ENCODE results near the gene HAND1.

HAND1 gene

GRCh38 chr5:154477382-154478223 lies 424 bp downstream of the HAND1 start:
- no peak overlapping the region for H3K27ac ChIP-seq (ENCODE audit: low read length)
- H3K27me3 ChIP-seq (ENCODE audit: insufficient read depth, low read length), result peaks cover 100% of the 10 kb centered on the region
- H3K4me3 ChIP-seq (ENCODE audit: low read length), result peak overlapping the region; percentile 51
- no peaks in the 10 kb centered on the region for H3K9me3 ChIP-seq (ENCODE audit: insufficient read depth, low read depth, low read length)
- H3K36me3 ChIP-seq (ENCODE audit: insufficient read depth, low read depth, low read length), result no peaks in the 10 kb centered on the region
- H3K9ac ChIP-seq (ENCODE audit: low read depth, low read length), result no peak overlapping the region
- H3K4me1 ChIP-seq (ENCODE audit: insufficient read depth, low read length), result peaks cover 18% of the 10 kb centered on the region

- H3K4me1 ChIP-seq (ENCODE audit: insufficient read depth, low read length), result peaks cover 16% of the 10 kb centered on the region
- peaks cover 100% of the 10 kb centered on the region for H3K27me3 ChIP-seq (ENCODE audit: insufficient read depth, low read length)
- H3K27ac ChIP-seq (ENCODE audit: low read length), result no peak overlapping the region
- no peak overlapping the region for H3K9ac ChIP-seq (ENCODE audit: low read depth, low read length)
- no peaks in the 10 kb centered on the region for H3K36me3 ChIP-seq (ENCODE audit: insufficient read depth, low read depth, low read length)
- H3K4me3 ChIP-seq (ENCODE audit: low read length), result peak overlapping the region; percentile 53
- H3K9me3 ChIP-seq (ENCODE audit: insufficient read depth, low read depth, low read length), result no peaks in the 10 kb centered on the region
Measured at GRCh38 chr5:154476354-154477205, 1.4 kb downstream of the HAND1 start.

- Histone ChIP-seq H3K36me3 (ENCODE audit: insufficient read depth, low read depth, low read length) (no peaks in the 10 kb centered on the region), H3K4me3 (ENCODE audit: low read length) (peak overlapping the region; percentile 53), H3K27me3 (ENCODE audit: insufficient read depth, low read length) (peaks cover 100% of the 10 kb centered on the region), H3K27ac (ENCODE audit: low read length) (no peak overlapping the region), H3K9ac (ENCODE audit: low read depth, low read length) (no peak overlapping the region), H3K9me3 (ENCODE audit: insufficient read depth, low read depth, low read length) (no peaks in the 10 kb centered on the region), H3K4me1 (ENCODE audit: insufficient read depth, low read length) (peaks cover 16% of the 10 kb centered on the region)
Measured at GRCh38 chr5:154475591-154476353, 2.3 kb downstream of the HAND1 start.

- H3K27ac ChIP-seq (ENCODE audit: low read length), result no peak overlapping the region
- H3K9me3 ChIP-seq (ENCODE audit: insufficient read depth, low read depth, low read length), result no peaks in the 10 kb centered on the region
- H3K36me3 ChIP-seq (ENCODE audit: insufficient read depth, low read depth, low read length), result no peaks in the 10 kb centered on the region
- no peak overlapping the region for H3K9ac ChIP-seq (ENCODE audit: low read depth, low read length)
- H3K27me3 ChIP-seq (ENCODE audit: insufficient read depth, low read length), result peaks cover 100% of the 10 kb centered on the region
- no peak overlapping the region for H3K4me3 ChIP-seq (ENCODE audit: low read length)
- H3K4me1 ChIP-seq (ENCODE audit: insufficient read depth, low read length), result peaks cover 9% of the 10 kb centered on the region; the same call in 1 of the 2 replicates
Measured at GRCh38 chr5:154474396-154475334, 3.4 kb downstream of the HAND1 start.

- H3K27me3 ChIP-seq (ENCODE audit: insufficient read depth, low read length), result peaks cover 100% of the 10 kb centered on the region
- no peaks in the 10 kb centered on the region for H3K36me3 ChIP-seq (ENCODE audit: insufficient read depth, low read depth, low read length)
- peak overlapping the region; percentile 50; the same call in 1 of the 2 replicates for H3K4me3 ChIP-seq (ENCODE audit: low read length)
- no peak overlapping the region for H3K9ac ChIP-seq (ENCODE audit: low read depth, low read length)
- peaks cover 8% of the 10 kb centered on the region; the same call in 1 of the 2 replicates for H3K4me1 ChIP-seq (ENCODE audit: insufficient read depth, low read length)
- H3K27ac ChIP-seq (ENCODE audit: low read length), result no peak overlapping the region
- H3K9me3 ChIP-seq (ENCODE audit: insufficient read depth, low read depth, low read length), result no peaks in the 10 kb centered on the region
Measured at GRCh38 chr5:154473581-154474283, 4.3 kb downstream of the HAND1 start.

GRCh38 chr5:154472871-154473580 lies 5.0 kb downstream of the HAND1 start:
- H3K4me3 ChIP-seq (ENCODE audit: low read length), result peak overlapping the region; percentile 50; the same call in 1 of the 2 replicates
- no peak overlapping the region for H3K27ac ChIP-seq (ENCODE audit: low read length)
- H3K9ac ChIP-seq (ENCODE audit: low read depth, low read length), result no peak overlapping the region
- no peaks in the 10 kb centered on the region for H3K36me3 ChIP-seq (ENCODE audit: insufficient read depth, low read depth, low read length)
- H3K27me3 ChIP-seq (ENCODE audit: insufficient read depth, low read length), result peaks cover 100% of the 10 kb centered on the region
- peaks cover 8% of the 10 kb centered on the region; the same call in 1 of the 2 replicates for H3K4me1 ChIP-seq (ENCODE audit: insufficient read depth, low read length)
- no peaks in the 10 kb centered on the region for H3K9me3 ChIP-seq (ENCODE audit: insufficient read depth, low read depth, low read length)

- Histone ChIP-seq H3K9me3 (ENCODE audit: insufficient read depth, low read depth, low read length) (no peaks in the 10 kb centered on the region), H3K4me3 (ENCODE audit: low read length) (no peak overlapping the region), H3K9ac (ENCODE audit: low read depth, low read length) (no peak overlapping the region), H3K36me3 (ENCODE audit: insufficient read depth, low read depth, low read length) (no peaks in the 10 kb centered on the region), H3K27ac (ENCODE audit: low read length) (no peak overlapping the region), H3K4me1 (ENCODE audit: insufficient read depth, low read length) (peaks cover 3% of the 10 kb centered on the region; the same call in 1 of the 2 replicates), H3K27me3 (ENCODE audit: insufficient read depth, low read length) (peaks cover 100% of the 10 kb centered on the region)
Measured at GRCh38 chr5:154470947-154471870, 6.8 kb downstream of the HAND1 start.

- no peaks in the 10 kb centered on the region for H3K9me3 ChIP-seq (ENCODE audit: insufficient read depth, low read depth, low read length)
- H3K9ac ChIP-seq (ENCODE audit: low read depth, low read length), result no peak overlapping the region
- no peaks in the 10 kb centered on the region for H3K4me1 ChIP-seq (ENCODE audit: insufficient read depth, low read length)
- no peaks in the 10 kb centered on the region for H3K36me3 ChIP-seq (ENCODE audit: insufficient read depth, low read depth, low read length)
- H3K27ac ChIP-seq (ENCODE audit: low read length), result no peak overlapping the region
- no peak overlapping the region for H3K4me3 ChIP-seq (ENCODE audit: low read length)
- H3K27me3 ChIP-seq (ENCODE audit: insufficient read depth, low read length), result peaks cover 95% of the 10 kb centered on the region
Measured at GRCh38 chr5:154470137-154470536, 7.9 kb downstream of the HAND1 start.

GRCh38 chr5:154467655-154468354 lies 10.2 kb downstream of the HAND1 start:
- Histone ChIP-seq H3K36me3 (ENCODE audit: insufficient read depth, low read depth, low read length) (no peaks in the 10 kb centered on the region), H3K4me3 (ENCODE audit: low read length) (no peak overlapping the region), H3K9me3 (ENCODE audit: insufficient read depth, low read depth, low read length) (no peaks in the 10 kb centered on the region), H3K4me1 (ENCODE audit: insufficient read depth, low read length) (no peaks in the 10 kb centered on the region), H3K9ac (ENCODE audit: low read depth, low read length) (no peak overlapping the region), H3K27me3 (ENCODE audit: insufficient read depth, low read length) (peaks cover 72% of the 10 kb centered on the region), H3K27ac (ENCODE audit: low read length) (no peak overlapping the region)
